NB4 (cell line): ENCODE data around the gene CKAP5.

ENCODE experiments used
- DNase-seq: peaks from one replicate; pipeline ENCODE4 v3.0.0; 2010; ENCODE audit warnings: low read depth
- H3K4me3 ChIP-seq: one replicate; pipeline ENCODE4 v1.5.1; 2011; ENCODE audit warnings: mild to moderate bottlenecking, low read depth, low read length, moderate library complexity
- CTCF ChIP-seq: IDR thresholded peaks from one replicate; pipeline ENCODE4 v1.5.1; 2012; ENCODE audit warnings: low read depth, low read length
- MAX ChIP-seq: IDR thresholded peaks from 2 replicates; pipeline ENCODE4 v1.6.1; 2011; ENCODE audit warnings: low read depth, low read length
- MYC ChIP-seq: IDR thresholded peaks from 2 replicates; pipeline ENCODE4 v1.6.1; 2011; ENCODE audit warnings: low read depth, low read length
- POLR2A ChIP-seq: IDR thresholded peaks from 2 replicates; pipeline ENCODE4 v1.6.1; 2011; ENCODE audit warnings: mild to moderate bottlenecking; ENCODE audit not compliant: insufficient read length; ENCODE audit errors: extremely low read depth

The CKAP5 gene

GRCh38 chr11:46778416-46778815 lies 67.7 kb downstream of the CKAP5 start:
- no peak for TF ChIP-seq POLR2A
- no peak for DNase-seq
- H3K4me3 ChIP-seq: no peak overlapping the region

GRCh38 chr11:46776878-46777277 lies 69.2 kb downstream of the CKAP5 start:
- no peak for DNase-seq
- no peak overlapping the region for H3K4me3 ChIP-seq
- no peak for TF ChIP-seq CTCF
- TF ChIP-seq MYC: no peak
- TF ChIP-seq MAX: no peak
- TF ChIP-seq POLR2A: no peak

- no peak for TF ChIP-seq POLR2A
- TF ChIP-seq MAX: no peak
- no peak for TF ChIP-seq MYC
- TF ChIP-seq CTCF: no peak
- H3K4me3 ChIP-seq: no peak overlapping the region
- DNase-seq: no peak
These were observed 76.4 kb downstream of the CKAP5 start for GRCh38 chr11:46769636-46770221.

GRCh38 chr11:46766656-46767055 lies 79.4 kb downstream of the CKAP5 start:
- no peak overlapping the region for H3K4me3 ChIP-seq
- no peak for DNase-seq
- TF ChIP-seq CTCF: no peak

- H3K4me3 ChIP-seq: no peak overlapping the region
- no peak for TF ChIP-seq POLR2A
- no peak for TF ChIP-seq MAX
- TF ChIP-seq MYC: no peak
- no peak for TF ChIP-seq CTCF
- no peak for DNase-seq
These were observed 83.8 kb downstream of the CKAP5 start for GRCh38 chr11:46762248-46762647.

GRCh38 chr11:46761807-46762206 lies 84.3 kb downstream of the CKAP5 start:
- H3K4me3 ChIP-seq: no peak overlapping the region
- TF ChIP-seq POLR2A (no peak), MYC (no peak), CTCF (no peak), MAX (no peak)
- no peak for DNase-seq
